BE2C (cell line): ENCODE results near the gene DPH6.
"Not testable (repeated sequence)": the region's sequence is repeated elsewhere in the genome, so short reads cannot be mapped to it uniquely, and the experiment has no call there.

ENCODE experiments used
- DNase-seq: peaks from one replicate; pipeline ENCODE4 v3.0.0-alpha.2; 2020
- H3K27me3 ChIP-seq: fragments of 250-450 bp; sonication (Bioruptor Pico); 2 replicates; pipeline ENCODE4 v1.5.1; 2020; ENCODE audit warnings: mild to moderate bottlenecking
- H3K36me3 ChIP-seq: fragments of 250-450 bp; sonication (Bioruptor Pico); 2 replicates; pipeline ENCODE4 v1.5.1; 2020; ENCODE audit warnings: mild to moderate bottlenecking
- H3K4me1 ChIP-seq: fragments of 250-450 bp; sonication (Bioruptor Pico); 2 replicates; pipeline ENCODE4 v1.5.1; 2020
- H3K4me3 ChIP-seq: 2 replicates; pipeline ENCODE4 v1.5.1; 2011; ENCODE audit warnings: low read depth, low read length
- H3K9me3 ChIP-seq: fragments of 250-450 bp; sonication (Bioruptor Pico); 2 replicates; pipeline ENCODE4 v1.5.1; 2020
- CTCF ChIP-seq: IDR thresholded peaks from 2 replicates; pipeline ENCODE4 v1.5.1; 2012; ENCODE audit warnings: mild to moderate bottlenecking, low read depth, low read length

Gene DPH6

DNA sequence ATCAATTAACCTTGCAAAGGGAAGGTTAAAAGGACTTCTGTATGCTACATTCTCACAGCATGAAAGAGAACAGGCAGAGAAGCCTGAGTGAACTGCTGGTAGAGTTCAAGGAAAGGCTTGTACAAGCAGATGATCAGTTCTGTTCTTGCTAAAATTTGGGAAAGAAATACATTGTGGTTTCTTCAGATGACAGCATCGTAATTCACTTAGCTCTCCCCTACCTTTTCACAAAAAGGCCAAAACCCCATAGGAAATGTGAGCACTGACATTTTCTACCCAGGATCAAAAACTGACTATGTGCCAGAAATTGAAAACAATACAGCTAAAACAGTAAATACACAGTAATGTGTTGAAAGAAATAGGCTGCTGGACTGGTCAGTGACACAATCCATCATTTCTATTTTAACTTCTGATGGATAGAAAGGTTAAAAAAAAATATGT is 216.4 kb downstream of the DPH6 start:
- no peak for TF ChIP-seq CTCF
- Histone ChIP-seq H3K27me3 (no peaks in the 10 kb centered on the region), H3K4me1 (peaks cover 27% of the 10 kb centered on the region), H3K4me3 (no peak overlapping the region), H3K9me3 (no peaks in the 10 kb centered on the region), H3K36me3 (no peaks in the 10 kb centered on the region; the same call in 1 of the 2 replicates)
- no peak for DNase-seq

GRCh38 chr15:35328836-35329235 is 217.1 kb downstream of the DPH6 start:
- H3K27me3 ChIP-seq, H3K9me3 ChIP-seq, H3K36me3 ChIP-seq: not testable (repeated sequence)
- DNase-seq, result peak; percentile 56
- Histone ChIP-seq H3K4me1 (peaks cover 27% of the 10 kb centered on the region), H3K4me3 (peak overlapping the region; percentile 38)

DNA sequence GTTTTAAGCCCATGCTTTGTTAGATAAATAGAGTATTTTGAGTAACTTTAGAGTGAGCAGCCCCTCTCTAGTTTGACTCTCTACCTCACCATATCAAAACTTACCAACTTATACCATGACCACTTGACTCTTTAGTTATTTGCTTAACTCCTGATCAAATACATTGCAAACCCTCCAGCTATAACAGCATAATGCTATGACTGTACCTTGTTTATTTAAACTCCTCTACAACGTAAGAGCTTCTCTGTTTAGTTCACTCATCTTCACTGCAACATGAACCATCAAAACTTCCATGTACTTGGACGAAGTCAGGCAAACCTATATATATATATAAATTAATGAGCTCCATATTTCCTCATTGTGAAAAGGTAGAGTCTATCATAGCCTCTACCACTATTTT is 218.2 kb downstream of the DPH6 start:
- H3K9me3 ChIP-seq, result no peaks in the 10 kb centered on the region
- TF ChIP-seq CTCF, result no peak
- peaks cover 27% of the 10 kb centered on the region for H3K4me1 ChIP-seq
- peak overlapping the region; percentile 38 for H3K4me3 ChIP-seq
- DNase-seq, result no peak
- no peaks in the 10 kb centered on the region; the same call in 1 of the 2 replicates for H3K36me3 ChIP-seq
- H3K27me3 ChIP-seq, result no peaks in the 10 kb centered on the region

GRCh38 chr15:35325374-35325941 is 220.5 kb downstream of the DPH6 start:
- Histone ChIP-seq H3K4me3 (peak overlapping the region; percentile 0; the same call in 1 of the 2 replicates), H3K27me3 (no peaks in the 10 kb centered on the region), H3K9me3 (no peaks in the 10 kb centered on the region), H3K36me3 (no peaks in the 10 kb centered on the region; the same call in 1 of the 2 replicates), H3K4me1 (peaks cover 27% of the 10 kb centered on the region)
- DNase-seq, result no peak
- no peak for TF ChIP-seq CTCF

DNA sequence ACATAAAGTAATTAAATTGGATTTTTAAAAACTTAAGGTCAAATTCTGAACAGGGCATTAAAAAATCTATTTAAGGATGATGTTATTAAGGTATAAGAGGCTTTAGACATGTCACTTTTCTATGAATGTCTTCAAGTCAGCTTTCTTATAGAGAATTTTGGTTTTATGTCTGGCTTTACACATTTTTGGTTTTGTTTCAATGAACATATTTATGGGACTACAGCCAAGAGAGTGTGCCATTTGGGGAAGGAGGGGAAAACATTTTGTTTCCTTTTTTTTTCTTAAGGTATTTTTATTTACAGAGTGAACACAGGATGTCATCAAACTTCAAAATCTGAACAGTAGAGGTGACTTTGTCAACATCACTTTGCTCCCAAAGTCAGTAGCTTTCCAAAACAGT is 222.8 kb downstream of the DPH6 start:
- TF ChIP-seq CTCF, result no peak
- Histone ChIP-seq H3K27me3 (no peaks in the 10 kb centered on the region), H3K9me3 (no peaks in the 10 kb centered on the region), H3K4me3 (no peak overlapping the region), H3K4me1 (peaks cover 4% of the 10 kb centered on the region; the same call in 1 of the 2 replicates), H3K36me3 (no peaks in the 10 kb centered on the region; the same call in 1 of the 2 replicates)
- no peak for DNase-seq

- no peaks in the 10 kb centered on the region; the same call in 1 of the 2 replicates for H3K36me3 ChIP-seq
- H3K4me1 ChIP-seq, result peaks cover 4% of the 10 kb centered on the region; the same call in 1 of the 2 replicates
- H3K4me3 ChIP-seq, result no peak overlapping the region
- H3K27me3 ChIP-seq, result no peaks in the 10 kb centered on the region
- no peaks in the 10 kb centered on the region for H3K9me3 ChIP-seq
- no peak for TF ChIP-seq CTCF
- DNase-seq, result no peak
Observed at GRCh38 chr15:35321926-35322325, 224.0 kb downstream of the DPH6 start.
